Measurements from ENCODE around the gene PODXL.

The PODXL gene
- total RNA-seq: 1.1 to 4.8 (median 1.4) reads per million in 4 donors

DNA sequence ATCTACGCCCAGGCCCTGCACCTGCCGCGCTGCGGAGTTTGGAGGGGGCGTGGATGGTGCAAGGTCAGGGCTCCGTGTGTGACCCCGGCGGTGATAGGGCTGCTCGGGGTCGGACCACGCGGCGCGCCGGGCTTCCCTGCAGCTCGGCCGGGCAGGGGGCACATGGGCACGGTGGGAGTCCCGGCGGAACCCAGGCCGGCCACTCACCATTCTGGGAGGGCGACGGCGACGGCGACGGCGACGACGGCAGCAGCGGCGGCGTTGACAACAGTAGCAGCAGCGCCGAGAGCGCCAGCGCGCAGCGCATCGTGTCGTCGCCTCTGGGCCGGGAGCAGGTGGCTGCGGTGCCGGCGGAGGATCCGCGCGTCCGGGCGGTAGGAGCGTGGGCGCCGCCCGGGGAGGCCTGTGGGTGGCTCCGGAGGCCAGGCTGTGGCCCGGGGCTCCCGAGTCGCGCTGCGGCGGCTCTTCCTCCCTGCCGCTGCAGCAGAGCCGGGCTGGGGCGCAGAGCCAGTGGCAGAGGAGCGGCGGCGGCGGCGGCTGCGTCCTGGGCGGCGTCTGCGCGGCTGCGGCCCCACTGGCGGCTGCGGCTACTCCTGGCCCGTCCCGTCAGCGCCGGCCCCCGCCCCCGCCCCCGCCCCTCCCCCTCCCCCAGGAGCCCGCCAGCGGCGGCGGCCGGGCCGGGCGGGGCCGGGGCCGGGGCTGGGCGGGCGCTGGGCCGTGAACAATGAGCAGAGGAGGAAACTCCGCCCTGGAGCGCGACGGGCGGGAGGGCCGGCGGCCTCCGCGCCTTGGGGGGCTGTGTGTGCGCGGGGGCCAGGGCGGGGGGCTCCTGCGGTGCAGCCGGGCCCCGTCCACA lies at the start of gene PODXL:
Gene PODXL (minus strand): TSS at position 576 of the 856 bp plus-strand sequence. CDS start 269 bp downstream, at position 307.
- DNase-seq: peak; percentile 20 to 76 (median 39)

DNA sequence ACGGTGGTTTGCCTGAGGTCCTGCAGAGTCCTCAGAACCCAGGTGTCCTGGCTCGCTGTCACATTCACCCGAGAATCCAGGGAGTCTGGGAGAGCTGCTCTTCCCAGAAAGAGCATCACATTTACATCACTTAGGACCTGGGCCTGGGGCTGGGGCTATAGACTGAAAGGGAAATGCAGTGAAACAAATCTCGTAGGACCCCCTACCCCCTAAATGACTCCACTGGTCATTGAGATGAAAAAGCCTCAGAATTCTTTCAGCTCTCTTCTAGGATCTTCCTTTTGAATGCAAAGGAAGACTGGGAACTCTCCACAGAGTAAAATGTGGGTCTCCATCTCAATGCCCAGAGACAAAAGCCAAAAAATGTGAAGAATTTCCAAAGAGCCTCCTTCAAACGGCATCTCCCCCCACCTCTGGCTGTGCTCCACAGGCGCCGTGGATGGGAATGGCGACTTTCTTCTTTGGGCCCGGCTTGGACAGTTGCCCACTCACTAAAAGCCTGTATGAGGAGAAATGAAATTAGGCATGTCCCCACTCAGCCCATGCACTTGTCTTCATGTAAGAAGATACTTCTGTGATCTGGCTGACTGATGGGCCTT lies 49.0 kb upstream of the PODXL start:
- no peak for DNase-seq

GRCh38 chr7:131604841-131605279 lies 48.4 kb upstream of the PODXL start:
- DNase-seq: no peak

GRCh38 chr7:131603932-131604331 lies 47.5 kb upstream of the PODXL start:
- no peak for DNase-seq

DNA sequence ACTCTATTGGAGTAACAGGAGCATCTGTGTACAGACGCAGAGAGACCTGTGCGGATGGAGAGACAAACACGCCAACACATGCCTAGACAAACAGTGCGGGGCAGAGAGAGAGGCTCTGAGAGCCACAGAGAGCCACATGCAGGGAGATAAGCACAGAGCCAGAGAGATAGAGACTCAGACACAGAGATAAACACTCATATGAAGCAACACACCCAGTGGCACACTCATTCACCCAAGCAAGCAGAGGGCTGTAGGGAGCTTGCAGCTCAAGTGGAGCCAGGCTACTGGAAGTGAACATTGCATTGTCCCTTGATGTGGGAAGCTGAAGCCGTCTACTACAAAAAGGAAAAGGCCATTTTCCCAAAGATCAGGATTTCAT lies 46.6 kb upstream of the PODXL start:
- no peak for DNase-seq

DNA sequence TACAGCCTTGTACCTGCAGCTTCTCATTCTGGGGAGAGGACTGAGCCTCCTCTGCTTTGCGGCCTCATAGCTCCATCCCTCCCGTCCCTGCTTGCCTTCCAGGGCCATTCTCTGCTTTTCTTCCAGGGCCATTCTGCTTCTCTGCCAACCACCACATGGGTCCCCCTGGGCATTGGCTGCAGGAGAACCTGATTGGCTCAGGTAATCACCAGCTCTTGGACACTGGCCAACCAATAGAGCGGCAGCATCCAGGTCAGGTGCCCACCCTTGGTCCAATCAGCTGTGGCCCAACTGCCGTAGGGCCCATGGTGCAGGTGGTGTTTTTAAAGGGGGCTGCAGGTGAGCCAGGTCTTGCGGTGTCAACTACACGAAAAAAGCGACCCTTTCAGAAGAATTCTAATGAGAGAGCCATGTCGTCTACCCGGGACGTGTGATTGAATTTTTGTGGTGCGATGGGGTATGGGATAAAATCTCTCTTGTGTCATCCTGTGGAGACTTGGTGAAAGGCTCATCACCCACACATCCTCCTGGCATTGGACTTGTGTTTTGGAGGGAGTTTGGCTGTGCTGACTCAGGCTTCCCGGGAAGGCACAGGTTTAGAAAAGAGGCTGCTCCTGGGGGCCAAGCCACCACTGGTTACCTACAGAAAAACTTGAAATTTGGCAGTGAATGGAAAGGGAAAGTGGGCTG lies 46.0 kb upstream of the PODXL start:
- no peak for DNase-seq

DNA sequence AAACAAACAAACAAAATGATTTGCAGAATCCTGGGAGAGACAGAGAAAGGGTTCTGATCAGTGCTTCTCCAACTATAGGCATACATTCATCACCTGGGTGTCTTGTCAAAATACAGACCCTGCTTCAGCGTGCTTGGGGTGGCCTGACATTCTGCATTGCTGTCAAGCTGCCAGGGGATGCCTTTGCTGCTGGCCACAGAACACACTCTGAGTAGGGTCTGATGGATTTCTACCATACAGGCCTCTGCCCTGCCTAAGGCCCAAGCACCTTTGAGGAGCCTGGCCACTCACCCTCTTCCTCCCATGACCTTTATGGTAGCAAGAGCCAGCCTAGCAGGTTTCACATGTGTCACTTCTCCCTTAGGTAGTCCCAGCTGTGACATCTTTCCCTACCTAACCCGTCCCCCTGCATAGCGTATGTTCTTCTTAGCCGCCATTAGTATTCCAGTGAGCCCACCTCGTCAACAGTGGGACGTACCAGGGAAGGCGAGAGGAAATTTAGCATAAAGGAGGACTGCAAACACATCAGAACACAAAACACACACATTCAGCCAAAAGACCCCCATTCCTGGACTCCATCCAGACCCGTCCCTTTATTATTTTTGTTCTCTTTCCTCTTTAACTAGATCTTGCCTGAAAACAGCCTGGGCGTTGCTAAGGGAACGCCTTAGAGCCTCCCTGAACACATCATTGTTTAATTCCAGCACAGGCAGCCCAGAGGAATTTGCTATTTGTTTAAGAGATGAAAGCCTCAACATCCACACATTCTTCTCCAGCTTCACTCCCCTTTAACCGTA lies 43.9 kb upstream of the PODXL start:
- DNase-seq: no peak

DNA sequence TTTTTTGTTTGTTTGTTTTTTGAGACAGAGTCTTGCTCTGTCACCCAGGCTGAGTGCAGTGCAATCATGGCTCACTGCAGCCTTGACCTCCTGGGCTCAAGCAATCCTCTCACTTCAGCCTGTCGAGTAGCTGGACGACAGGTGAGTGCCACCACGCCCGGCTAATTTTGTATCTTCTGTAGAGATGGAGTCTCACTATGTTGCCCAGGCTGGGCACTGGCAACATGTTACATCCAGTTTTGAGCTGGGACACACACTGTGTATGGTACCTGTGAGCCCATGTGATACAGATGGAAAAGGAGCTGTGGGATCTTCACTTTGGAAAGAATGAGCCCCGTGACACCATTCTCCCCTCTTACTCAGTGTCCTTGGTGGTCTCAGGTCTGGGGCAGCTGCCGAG lies 40.4 kb upstream of the PODXL start:
- DNase-seq: no peak

GRCh38 chr7:131595699-131596098 lies 39.3 kb upstream of the PODXL start:
- no peak for DNase-seq

DNA sequence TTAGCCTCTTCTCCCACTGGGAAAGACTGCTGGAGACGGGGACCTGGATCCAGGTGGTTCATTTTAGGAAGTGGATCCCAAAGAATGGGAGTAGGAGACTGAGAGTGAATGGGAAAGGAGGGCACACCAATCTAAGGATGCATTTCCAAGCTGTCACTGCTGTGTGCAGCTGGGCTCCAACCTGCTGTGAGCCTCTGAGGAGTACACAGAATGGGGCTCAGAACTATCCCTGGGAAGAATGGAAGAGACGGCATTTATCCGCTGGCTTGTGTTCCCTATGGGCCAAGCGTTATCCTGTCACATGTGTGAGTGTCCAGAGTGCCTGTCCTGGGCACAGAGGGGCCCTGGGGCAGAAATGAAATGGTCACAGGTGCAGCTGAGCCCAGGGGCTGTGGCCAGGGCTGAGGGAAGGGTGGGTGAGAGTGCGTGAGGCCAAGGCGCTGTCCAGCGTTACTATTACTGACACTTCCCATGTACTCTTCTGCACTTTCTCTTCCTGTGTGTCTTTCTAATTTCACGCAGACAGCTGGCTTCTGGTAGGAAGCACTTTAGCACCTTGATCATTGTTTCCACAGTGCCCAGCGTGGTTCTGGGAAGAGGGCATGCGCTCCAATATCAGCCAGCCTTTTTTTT lies 35.4 kb upstream of the PODXL start:
- no peak for DNase-seq

GRCh38 chr7:131587315-131587923 lies 31.0 kb upstream of the PODXL start:
- no peak for DNase-seq

- no peak for DNase-seq
These were observed 30.3 kb upstream of the PODXL start for GRCh38 chr7:131586759-131587158.

DNA sequence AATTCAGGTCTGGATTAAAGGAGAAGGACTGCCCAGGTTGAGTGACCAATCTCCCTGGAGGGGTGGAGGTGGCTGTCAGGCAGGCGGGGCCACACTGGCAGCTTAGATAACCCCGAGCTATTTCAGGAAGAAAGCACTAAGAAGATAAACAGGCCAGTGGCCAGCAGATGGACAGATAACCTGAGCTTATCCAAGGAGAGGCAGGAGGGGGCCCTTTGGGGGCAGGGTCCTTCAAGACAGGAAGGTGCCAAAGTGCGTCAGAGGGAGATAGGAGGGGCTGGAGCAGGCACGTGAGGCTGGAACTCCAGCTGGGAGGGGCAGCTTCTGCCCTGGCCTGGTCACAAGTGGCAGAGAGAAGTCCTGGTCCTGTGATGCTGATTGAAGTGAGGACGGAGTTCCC lies 29.8 kb upstream of the PODXL start:
- DNase-seq: no peak

DNA sequence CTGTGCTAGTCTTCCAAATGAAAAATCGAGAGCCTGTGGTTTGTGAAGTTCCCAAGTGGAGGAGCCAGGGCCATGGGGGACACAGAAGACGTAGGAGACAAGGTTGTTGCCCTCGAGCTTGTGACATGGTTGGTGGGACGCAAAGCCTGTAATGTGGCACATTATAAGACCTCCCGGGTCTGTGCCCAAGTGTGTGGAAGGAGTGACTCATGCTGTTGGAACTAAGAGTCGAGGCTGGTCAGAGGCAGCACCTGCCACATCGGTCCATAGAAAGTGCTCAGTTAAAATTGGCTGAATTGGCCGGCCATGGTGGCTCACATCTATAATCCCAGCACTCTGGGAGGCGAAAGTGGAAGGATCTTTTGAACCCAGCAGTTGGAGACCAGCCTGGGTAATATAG lies 27.0 kb upstream of the PODXL start:
- DNase-seq: no peak

DNA sequence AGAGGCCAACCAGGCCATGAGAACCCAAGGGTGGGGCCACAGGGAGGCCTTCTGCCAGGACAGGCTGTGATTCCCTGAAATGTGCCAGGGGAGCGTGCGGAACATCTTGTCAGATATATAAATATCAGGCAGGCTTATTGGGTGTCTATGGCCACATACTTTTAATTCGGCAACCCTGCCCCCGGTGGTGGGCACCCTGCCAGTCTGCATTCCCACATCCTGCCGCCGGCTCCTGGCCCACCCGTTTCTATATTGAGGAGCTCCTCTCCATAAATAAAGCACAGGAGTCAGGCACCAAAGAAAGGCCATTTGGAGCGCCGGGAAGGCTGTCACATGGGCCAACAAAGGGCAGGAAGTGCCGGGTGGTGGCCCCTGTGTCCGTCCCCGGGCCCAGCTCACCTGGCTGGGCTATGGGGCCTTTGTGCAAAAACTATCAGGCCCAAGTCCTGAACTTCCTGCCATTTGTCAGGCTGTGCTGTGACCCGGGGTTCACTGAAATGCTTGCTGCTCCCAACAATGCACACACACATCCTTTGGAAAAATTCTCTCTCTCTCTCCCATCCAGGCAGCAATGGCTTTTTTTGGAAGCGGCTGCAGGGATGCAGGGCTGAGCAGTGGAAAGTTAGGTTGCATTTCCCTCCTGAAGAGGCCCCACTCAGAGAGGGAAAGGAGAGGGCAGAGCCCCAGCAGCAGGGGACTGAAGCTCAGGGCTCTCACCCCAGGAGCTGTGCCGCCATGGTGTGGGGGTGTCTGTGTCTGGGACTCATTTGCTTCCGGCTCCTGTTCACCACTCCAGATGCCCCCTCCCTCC lies 25.0 kb upstream of the PODXL start:
- no peak for DNase-seq

- DNase-seq: no peak
These were observed 22.2 kb upstream of the PODXL start for GRCh38 chr7:131578602-131579001.

- no peak for DNase-seq
These were observed 18.3 kb upstream of the PODXL start for GRCh38 chr7:131574741-131575140.

GRCh38 chr7:131570401-131570800 lies 14.0 kb upstream of the PODXL start:
- no peak for DNase-seq

GRCh38 chr7:131568970-131569369 lies 12.5 kb upstream of the PODXL start:
- DNase-seq: no peak

- no peak for DNase-seq
These were observed 12.1 kb upstream of the PODXL start for GRCh38 chr7:131568510-131568909.

DNA sequence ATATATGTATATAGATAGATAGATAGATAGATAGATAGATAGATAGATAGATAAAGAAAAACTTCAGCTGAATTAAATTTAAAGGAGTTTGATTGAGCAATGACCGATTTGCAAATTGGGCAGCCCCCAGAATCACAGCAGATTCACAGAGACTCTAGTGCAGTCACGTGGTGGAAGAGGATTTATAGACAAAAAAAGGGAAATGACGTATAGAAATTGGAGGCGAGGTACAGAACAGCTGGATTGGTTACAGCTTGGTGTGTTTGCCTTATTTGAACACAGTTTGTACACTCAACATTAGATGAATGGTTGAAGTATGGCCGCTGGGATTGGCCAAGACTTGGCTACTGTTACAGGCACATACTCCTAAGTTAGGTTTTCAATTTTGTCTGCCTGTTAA lies 8.2 kb upstream of the PODXL start:
- no peak for DNase-seq
